Activated CD8-positive, alpha-beta memory T cell treated with anti-CD3 and anti-CD28 coated beads, Interleukin-2, amount 50 U/mL, for 24 hours (primary cell): ENCODE measurements around the gene PDZK1IP1.
A peak's percentile ranks its signal among the peaks of the same experiment; 100 is the strongest.
"Not testable (repeated sequence)": the region's sequence is repeated elsewhere in the genome, so short reads cannot be mapped to it uniquely, and the experiment has no call there.

Experiments
- DNase-seq: peaks from one replicate; pipeline ENCODE4 v3.0.0-alpha.2; 2020; ENCODE audit errors: extremely low read depth

Gene PDZK1IP1

GRCh38 chr1:47181095-47181954 is 8.5 kb downstream of the PDZK1IP1 start:
- no peak for DNase-seq

GRCh38 chr1:47180603-47181094 is 9.2 kb downstream of the PDZK1IP1 start:
- DNase-seq, result no peak

- no peak for DNase-seq
Observed at GRCh38 chr1:47179988-47180563, 9.8 kb downstream of the PDZK1IP1 start.

GRCh38 chr1:47179017-47179987 is 10.5 kb downstream of the PDZK1IP1 start:
- DNase-seq, result peak; percentile 56

- DNase-seq, result no peak
Observed at GRCh38 chr1:47178654-47179016, 11.2 kb downstream of the PDZK1IP1 start.

- no peak for DNase-seq
Observed at GRCh38 chr1:47178020-47178419, 11.8 kb downstream of the PDZK1IP1 start.

GRCh38 chr1:47175227-47175934 is 14.5 kb downstream of the PDZK1IP1 start:
- DNase-seq, result no peak

GRCh38 chr1:47174656-47175020 is 15.2 kb downstream of the PDZK1IP1 start:
- no peak for DNase-seq

GRCh38 chr1:47172782-47173181 is 17.1 kb downstream of the PDZK1IP1 start:
- DNase-seq, result no peak

GRCh38 chr1:47164552-47164951 is 25.3 kb downstream of the PDZK1IP1 start:
- DNase-seq, result no peak

GRCh38 chr1:47161298-47162040 is 28.4 kb downstream of the PDZK1IP1 start:
- DNase-seq, result no peak

- DNase-seq, result no peak
Observed at GRCh38 chr1:47160716-47161115, 29.1 kb downstream of the PDZK1IP1 start.

GRCh38 chr1:47157957-47158356 is 31.9 kb downstream of the PDZK1IP1 start:
- not testable (repeated sequence) for DNase-seq

- not testable (repeated sequence) for DNase-seq
Observed at GRCh38 chr1:47156457-47156856, 33.4 kb downstream of the PDZK1IP1 start.

- DNase-seq, result not testable (repeated sequence)
Observed at GRCh38 chr1:47149162-47149561, 40.7 kb downstream of the PDZK1IP1 start.

GRCh38 chr1:47147047-47147785 is 42.6 kb downstream of the PDZK1IP1 start:
- DNase-seq, result no peak

- not testable (repeated sequence) for DNase-seq
Observed at GRCh38 chr1:47146495-47146894, 43.3 kb downstream of the PDZK1IP1 start.

GRCh38 chr1:47143654-47144053 is 46.2 kb downstream of the PDZK1IP1 start:
- DNase-seq, result not testable (repeated sequence)

- DNase-seq, result not testable (repeated sequence)
Observed at GRCh38 chr1:47140358-47140757, 49.5 kb downstream of the PDZK1IP1 start.
